SK-N-SH (cell line): ENCODE results near the gene RFTN1. TPM values are rescaled to one million over a fixed set of nuclear protein-coding genes. Genes with fewer than 3 reads are reported as not detected.

ENCODE experiments used
- CTCF ChIA-PET: fragments of 300-600, 350-600 bp; formaldehyde crosslinking; extraction: SDS; loops from one replicate; lab custom pipeline; 2021; lab: Yijun Ruan, JAX
- POLR2A ChIA-PET: fragments of 350-600 bp; sonication (Branson Sonifier 250); formaldehyde crosslinking; extraction: SDS; loops from one replicate; lab custom pipeline; 2020; ENCODE audit warnings: antibody characterized with exemption, inconsistent platforms; lab: Yijun Ruan, JAX
- DNase-seq: peaks from one replicate; pipeline ENCODE4 v3.0.0; 2012
- H2AFZ ChIP-seq: fragments of 200-600 bp; sonication (generic); 2 replicates; pipeline ENCODE4 v1.8.1; 2016; ENCODE audit warnings: antibody characterized with exemption, mild to moderate bottlenecking, low read depth
- H3F3A ChIP-seq: fragments of 200-600 bp; sonication (generic); replicated peaks from 2 replicates; pipeline ENCODE3; 2016; ENCODE audit warnings: antibody characterized with exemption, mild to moderate bottlenecking; ENCODE audit not compliant: insufficient read depth
- H3K27ac ChIP-seq, 2 experiments: fragments of 200-500 bp in 1 of 2; fragments of 200-600 bp in 1 of 2; sonication (Bioruptor generic) in 1 of 2; sonication (generic), shearing (Covaris generic) in 1 of 2; 2 replicates each; pipeline versions ENCODE4 v1.5.1 to v1.6.1; 2014 to 2016; ENCODE audit warnings: low read depth in 2 of 2, inconsistent platforms in 1 of 2, low read length in 1 of 2, mild to moderate bottlenecking in 1 of 2, mixed read lengths in 1 of 2
- H3K27me3 ChIP-seq: fragments of 200-600 bp; sonication (generic), shearing (Covaris generic); 2 replicates; pipeline ENCODE4 v1.6.1; 2016; ENCODE audit warnings: mixed run types; ENCODE audit not compliant: insufficient read depth
- H3K36me3 ChIP-seq, 2 experiments: fragments of 200-500 bp in 1 of 2; fragments of 200-600 bp in 1 of 2; sonication (Bioruptor generic) in 1 of 2; sonication (generic) in 1 of 2; replicated peaks in 1 of 2; 2 replicates each; pipeline versions ENCODE3 to v1.5.1; 2014 to 2016; ENCODE audit warnings: low read length in 1 of 2, mild to moderate bottlenecking in 1 of 2; ENCODE audit not compliant: insufficient read depth in 2 of 2, control insufficient read depth in 1 of 2
- H3K4me1 ChIP-seq, 2 experiments: fragments of 200-500 bp in 1 of 2; fragments of 200-600 bp in 1 of 2; sonication (Bioruptor generic) in 1 of 2; sonication (generic), shearing (Covaris generic) in 1 of 2; 2 replicates each; pipeline versions ENCODE4 v1.5.1 to v1.6.1; 2014 to 2016; ENCODE audit warnings: low read depth in 1 of 2, low read length in 1 of 2, mixed run types in 1 of 2; ENCODE audit not compliant: insufficient read depth in 2 of 2, control insufficient read depth in 1 of 2
- H3K4me2 ChIP-seq: fragments of 200-600 bp; sonication (generic), shearing (Covaris generic); 2 replicates; pipeline ENCODE4 v1.6.1; 2017; ENCODE audit warnings: mixed run types
- H3K4me3 ChIP-seq, 2 experiments: fragments of 200-500 bp in 1 of 2; fragments of 200-600 bp in 1 of 2; sonication (Bioruptor generic) in 1 of 2; sonication (generic), shearing (Covaris generic) in 1 of 2; 2 replicates each; pipeline versions ENCODE4 v1.5.1 to v1.8.1; 2014 to 2016; ENCODE audit warnings: low read depth in 2 of 2, inconsistent platforms in 1 of 2, low read length in 1 of 2, mild to moderate bottlenecking in 1 of 2, mixed read lengths in 1 of 2, moderate library complexity in 1 of 2
- H3K79me2 ChIP-seq: fragments of 200-600 bp; sonication (generic); 2 replicates; pipeline ENCODE4 v1.8.1; 2017; ENCODE audit warnings: mild to moderate bottlenecking; ENCODE audit not compliant: insufficient read depth
- H3K9ac ChIP-seq: fragments of 200-600 bp; sonication (generic); 2 replicates; pipeline ENCODE4 v1.6.1; 2017; ENCODE audit warnings: mixed run types
- H3K9me2 ChIP-seq: fragments of 200-600 bp; sonication (generic); 2 replicates; pipeline ENCODE4 v1.6.1; 2017; ENCODE audit warnings: mixed run types
- H3K9me3 ChIP-seq: fragments of 200-600 bp; sonication (generic); 2 replicates; pipeline ENCODE4 v1.6.1; 2017; ENCODE audit warnings: mixed run types, mild to moderate bottlenecking, moderate library complexity
- H4K20me1 ChIP-seq: fragments of 200-600 bp; sonication (generic); 2 replicates; pipeline ENCODE4 v1.6.1; 2017; ENCODE audit warnings: mild to moderate bottlenecking, mixed run types; ENCODE audit not compliant: insufficient read depth
- CHD2 ChIP-seq: fragments of 150-350 bp; IDR thresholded peaks from 2 replicates; pipeline ENCODE4 v1.6.1; 2018; ENCODE audit warnings: low read length; ENCODE audit not compliant: partially characterized antibody
- EZH2phosphoT487 ChIP-seq: fragments of 200-600 bp; sonication (generic); IDR thresholded peaks from 2 replicates; pipeline ENCODE4 v1.6.1; 2017; ENCODE audit warnings: low read depth, mixed run types, mild to moderate bottlenecking, antibody characterized with exemption, moderate library complexity, borderline replicate concordance
- FOSL2 ChIP-seq: IDR thresholded peaks from 2 replicates; pipeline ENCODE4 v1.4.0; 2012; ENCODE audit warnings: low read depth, mild to moderate bottlenecking, moderate library complexity, borderline replicate concordance
- FOXM1 ChIP-seq: IDR thresholded peaks from 2 replicates; pipeline ENCODE4 v1.4.0; 2012; ENCODE audit warnings: low read depth, mild to moderate bottlenecking
- NRF1 ChIP-seq: IDR thresholded peaks from 2 replicates; pipeline ENCODE4 v1.6.1; 2012; ENCODE audit warnings: low read depth, mild to moderate bottlenecking, low read length
- RFX5 ChIP-seq: IDR thresholded peaks from 2 replicates; pipeline ENCODE4 v1.6.1; 2012; ENCODE audit warnings: mild to moderate bottlenecking, improper control_type of control experiment, low read length
- SIN3A ChIP-seq: IDR thresholded peaks from 2 replicates; pipeline ENCODE4 v1.6.1; 2012; ENCODE audit warnings: low read depth, mild to moderate bottlenecking, low read length, moderate library complexity, borderline replicate concordance
- TCF12 ChIP-seq: IDR thresholded peaks from 2 replicates; pipeline ENCODE4 v1.4.0; 2012
- WGBS: methylation state at CpG from one replicate; pipeline ENCODE4 v1.1.6; 2017; ENCODE audit warnings: low lambda C conversion rate; 5-methylcytosine and 5-hydroxymethylcytosine counted together
- polyA plus RNA-seq, 3 experiments: library from polyadenylated mRNA; depleted of rRNA; stranded (reverse); fragments of >200 nt; gene quantifications; 2 replicates each; pipeline ENCODE4 v1.2.3, GENCODE V29; 2012
- TF ChIP-seq, protein P1 (sequence below): IDR thresholded peaks from 2 replicates; pipeline ENCODE4 v1.4.0; 2012; ENCODE audit warnings: low read depth, borderline replicate concordance
- TF ChIP-seq, protein P2 (sequence below): fragments of 150-350 bp; IDR thresholded peaks from 2 replicates; pipeline ENCODE4 v1.6.1; 2016; ENCODE audit warnings: mild to moderate bottlenecking, low read depth, low read length
- TF ChIP-seq, protein P3 (sequence below): IDR thresholded peaks from 2 replicates; pipeline ENCODE4 v1.4.0; 2012; ENCODE audit warnings: low read depth, borderline replicate concordance

Gene RFTN1
- polyA plus RNA-seq, 1 of the 3 experiments (the other 2 are of a cell fraction) = 21.2 TPM

DNA sequence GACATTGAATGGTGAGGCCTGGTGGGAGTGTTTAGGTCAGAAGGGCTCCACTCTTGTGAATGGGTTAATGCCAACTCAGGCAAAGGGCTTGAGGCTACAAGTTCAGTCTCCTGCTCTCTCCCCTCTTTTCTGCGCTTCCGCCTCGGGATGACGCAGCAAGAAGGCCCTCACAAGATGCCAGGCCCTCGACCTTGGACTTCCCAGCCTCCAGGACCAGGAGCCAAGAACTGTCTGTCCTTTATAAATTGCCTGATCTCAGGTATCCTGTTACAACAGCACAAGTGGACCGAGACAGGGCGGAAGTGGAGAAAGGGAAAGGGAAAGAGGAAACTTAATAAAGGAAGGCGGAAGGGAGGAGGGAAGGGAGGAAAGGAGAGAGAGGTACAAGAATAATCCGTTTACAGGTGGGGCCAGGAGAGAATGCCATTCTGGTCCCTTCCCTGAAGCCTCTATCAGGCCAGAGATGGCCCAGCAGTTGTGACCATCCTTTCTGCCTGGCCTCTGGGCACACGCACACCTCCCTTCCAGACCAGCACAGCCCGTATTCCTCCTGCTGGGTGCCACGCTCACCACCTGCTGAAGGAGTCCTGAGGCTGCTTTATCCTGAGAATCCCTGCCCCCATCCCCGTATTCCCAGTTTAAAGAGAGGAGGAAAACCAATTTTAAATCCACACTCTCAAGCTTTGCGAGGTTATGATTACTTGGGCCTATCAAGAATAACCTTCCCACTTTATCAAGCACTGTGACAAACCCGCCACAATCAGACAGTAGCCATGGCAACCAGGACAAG, 184.3 kb downstream of the RFTN1 start (continued):
- TF ChIP-seq EZH2phosphoT487 = no peak
- TF ChIP-seq RFX5 = no peak
- TF ChIP-seq FOSL2 = no peak
- TF ChIP-seq TCF12 = no peak
- TF ChIP-seq, protein P1, sequence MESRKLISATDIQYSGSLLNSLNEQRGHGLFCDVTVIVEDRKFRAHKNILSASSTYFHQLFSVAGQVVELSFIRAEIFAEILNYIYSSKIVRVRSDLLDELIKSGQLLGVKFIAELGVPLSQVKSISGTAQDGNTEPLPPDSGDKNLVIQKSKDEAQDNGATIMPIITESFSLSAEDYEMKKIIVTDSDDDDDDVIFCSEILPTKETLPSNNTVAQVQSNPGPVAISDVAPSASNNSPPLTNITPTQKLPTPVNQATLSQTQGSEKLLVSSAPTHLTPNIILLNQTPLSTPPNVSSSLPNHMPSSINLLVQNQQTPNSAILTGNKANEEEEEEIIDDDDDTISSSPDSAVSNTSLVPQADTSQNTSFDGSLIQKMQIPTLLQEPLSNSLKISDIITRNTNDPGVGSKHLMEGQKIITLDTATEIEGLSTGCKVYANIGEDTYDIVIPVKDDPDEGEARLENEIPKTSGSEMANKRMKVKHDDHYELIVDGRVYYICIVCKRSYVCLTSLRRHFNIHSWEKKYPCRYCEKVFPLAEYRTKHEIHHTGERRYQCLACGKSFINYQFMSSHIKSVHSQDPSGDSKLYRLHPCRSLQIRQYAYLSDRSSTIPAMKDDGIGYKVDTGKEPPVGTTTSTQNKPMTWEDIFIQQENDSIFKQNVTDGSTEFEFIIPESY = no peak
- no peak for TF ChIP-seq SIN3A
- TF ChIP-seq, protein P2, sequence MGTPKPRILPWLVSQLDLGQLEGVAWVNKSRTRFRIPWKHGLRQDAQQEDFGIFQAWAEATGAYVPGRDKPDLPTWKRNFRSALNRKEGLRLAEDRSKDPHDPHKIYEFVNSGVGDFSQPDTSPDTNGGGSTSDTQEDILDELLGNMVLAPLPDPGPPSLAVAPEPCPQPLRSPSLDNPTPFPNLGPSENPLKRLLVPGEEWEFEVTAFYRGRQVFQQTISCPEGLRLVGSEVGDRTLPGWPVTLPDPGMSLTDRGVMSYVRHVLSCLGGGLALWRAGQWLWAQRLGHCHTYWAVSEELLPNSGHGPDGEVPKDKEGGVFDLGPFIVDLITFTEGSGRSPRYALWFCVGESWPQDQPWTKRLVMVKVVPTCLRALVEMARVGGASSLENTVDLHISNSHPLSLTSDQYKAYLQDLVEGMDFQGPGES = no peak
- TF ChIP-seq, protein P3, sequence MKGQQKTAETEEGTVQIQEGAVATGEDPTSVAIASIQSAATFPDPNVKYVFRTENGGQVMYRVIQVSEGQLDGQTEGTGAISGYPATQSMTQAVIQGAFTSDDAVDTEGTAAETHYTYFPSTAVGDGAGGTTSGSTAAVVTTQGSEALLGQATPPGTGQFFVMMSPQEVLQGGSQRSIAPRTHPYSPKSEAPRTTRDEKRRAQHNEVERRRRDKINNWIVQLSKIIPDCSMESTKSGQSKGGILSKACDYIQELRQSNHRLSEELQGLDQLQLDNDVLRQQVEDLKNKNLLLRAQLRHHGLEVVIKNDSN = no peak
- TF ChIP-seq NRF1 = no peak
- TF ChIP-seq, all 33 proteins: peak for 0

DNA sequence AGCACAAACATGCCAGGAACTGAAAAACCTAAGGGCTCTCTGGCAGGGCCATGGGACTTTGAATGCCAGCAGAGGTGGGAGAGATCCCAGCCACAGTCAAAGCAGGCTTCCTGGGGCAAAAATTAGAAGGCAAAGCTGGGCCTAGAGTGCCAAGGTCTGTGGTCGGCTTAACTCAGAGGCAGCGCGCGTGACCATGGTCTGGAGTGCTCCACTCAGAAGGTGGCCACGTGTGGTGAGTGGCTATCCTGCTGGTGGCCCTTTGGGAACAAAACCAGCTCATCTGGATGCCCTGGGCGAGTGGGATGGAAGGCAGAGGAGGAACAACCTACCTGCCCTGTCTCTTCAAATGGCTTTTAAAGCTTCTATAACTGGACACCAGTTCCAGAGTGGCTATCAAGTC, 185.4 kb downstream of the RFTN1 start:
- H3K4me3 ChIP-seq = no peak overlapping the region
- CTCF ChIA-PET = no interaction called here

More for the DNA sequence above, 185.4 kb downstream of the RFTN1 start:
- H3F3A ChIP-seq = no peaks in the 10 kb centered on the region
- WGBS = 96% methylated on average over 6 of the region's 6 CpGs
- H3K4me2 ChIP-seq = no peak overlapping the region
- no peak overlapping the region for H3K9ac ChIP-seq
- H3K27me3 ChIP-seq = no peaks in the 10 kb centered on the region
- H3K27ac ChIP-seq = peak overlapping the region in 1 of 2 experiments; percentile 16; a peak in 1 of 4 replicates
- TF ChIP-seq FOXM1 (no peak), CHD2 (no peak), EZH2phosphoT487 (no peak)
- TF ChIP-seq, protein P2 = no peak
- H3K79me2 ChIP-seq = no peaks in the 10 kb centered on the region
- H3K4me1 ChIP-seq = peaks cover 0 to 12% of the 10 kb centered on the region in 2 experiments; a peak in 2 of 4 replicates
- POLR2A ChIA-PET = no interaction called here
- H3K9me2 ChIP-seq = no peaks in the 10 kb centered on the region
- H3K36me3 ChIP-seq = peaks cover 28 to 30% of the 10 kb centered on the region in 2 experiments
- no peaks in the 10 kb centered on the region for H4K20me1 ChIP-seq
- peaks cover 10% of the 10 kb centered on the region; the same call in 1 of the 2 replicates for H3K9me3 ChIP-seq
- no peak overlapping the region for H2AFZ ChIP-seq
- no peak for DNase-seq
